ENCODE data around the gene CCDC12.

Gene CCDC12

GRCh38 chr3:46910166-46910760, 66.3 kb downstream of the CCDC12 start:
- Histone ChIP-seq H3K79me2 (ENCODE audit: insufficient read depth, low read length) (no peaks in the 10 kb centered on the region), H3K27me3 (ENCODE audit: low read length) (no peaks in the 10 kb centered on the region), H3K27ac (ENCODE audit: low read depth, low read length) (no peak overlapping the region), H3K4me3 (ENCODE audit: insufficient read depth, low read length, poor library complexity, severe bottlenecking) (no peak overlapping the region), H3K9me3 (ENCODE audit: insufficient read depth, low read length) (no peaks in the 10 kb centered on the region), H3K4me2 (ENCODE audit: low read depth, low read length, poor library complexity, severe bottlenecking) (no peak overlapping the region), H3K9ac (ENCODE audit: low read length) (no peak overlapping the region), H4K20me1 (ENCODE audit: low read depth, low read length) (no peaks in the 10 kb centered on the region), H2AFZ (ENCODE audit: low read depth, low read length, severe bottlenecking) (no peak overlapping the region), H3K36me3 (ENCODE audit: low read length) (no peaks in the 10 kb centered on the region), H3F3A (ENCODE audit: insufficient read depth) (peaks cover 19% of the 10 kb centered on the region), H3K9me2 (replicated peaks; ENCODE audit: insufficient read depth, low read length) (no peaks in the 10 kb centered on the region)
- TF ChIP-seq EZH2phosphoT487 (conservative IDR thresholded peaks at IDR 0.05; ENCODE audit: low read length) = no peak
- TF ChIP-seq, protein P1, sequence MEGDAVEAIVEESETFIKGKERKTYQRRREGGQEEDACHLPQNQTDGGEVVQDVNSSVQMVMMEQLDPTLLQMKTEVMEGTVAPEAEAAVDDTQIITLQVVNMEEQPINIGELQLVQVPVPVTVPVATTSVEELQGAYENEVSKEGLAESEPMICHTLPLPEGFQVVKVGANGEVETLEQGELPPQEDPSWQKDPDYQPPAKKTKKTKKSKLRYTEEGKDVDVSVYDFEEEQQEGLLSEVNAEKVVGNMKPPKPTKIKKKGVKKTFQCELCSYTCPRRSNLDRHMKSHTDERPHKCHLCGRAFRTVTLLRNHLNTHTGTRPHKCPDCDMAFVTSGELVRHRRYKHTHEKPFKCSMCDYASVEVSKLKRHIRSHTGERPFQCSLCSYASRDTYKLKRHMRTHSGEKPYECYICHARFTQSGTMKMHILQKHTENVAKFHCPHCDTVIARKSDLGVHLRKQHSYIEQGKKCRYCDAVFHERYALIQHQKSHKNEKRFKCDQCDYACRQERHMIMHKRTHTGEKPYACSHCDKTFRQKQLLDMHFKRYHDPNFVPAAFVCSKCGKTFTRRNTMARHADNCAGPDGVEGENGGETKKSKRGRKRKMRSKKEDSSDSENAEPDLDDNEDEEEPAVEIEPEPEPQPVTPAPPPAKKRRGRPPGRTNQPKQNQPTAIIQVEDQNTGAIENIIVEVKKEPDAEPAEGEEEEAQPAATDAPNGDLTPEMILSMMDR (IDR thresholded peaks at IDR 0.05; ENCODE audit: insufficient read depth, low read length, poor library complexity, severe bottlenecking) = no peak

- Histone ChIP-seq H3K27me3 (ENCODE audit: low read length) (no peaks in the 10 kb centered on the region), H4K20me1 (ENCODE audit: low read depth, low read length) (no peaks in the 10 kb centered on the region), H3K36me3 (ENCODE audit: low read length) (no peaks in the 10 kb centered on the region), H3K27ac (ENCODE audit: low read depth, low read length) (no peak overlapping the region), H3K4me2 (ENCODE audit: low read depth, low read length, poor library complexity, severe bottlenecking) (no peak overlapping the region), H3K9me2 (replicated peaks; ENCODE audit: insufficient read depth, low read length) (no peaks in the 10 kb centered on the region), H3K9ac (ENCODE audit: low read length) (no peak overlapping the region), H3F3A (ENCODE audit: insufficient read depth) (peaks cover 19% of the 10 kb centered on the region), H3K79me2 (ENCODE audit: insufficient read depth, low read length) (no peaks in the 10 kb centered on the region), H2AFZ (ENCODE audit: low read depth, low read length, severe bottlenecking) (no peak overlapping the region), H3K9me3 (ENCODE audit: insufficient read depth, low read length) (no peaks in the 10 kb centered on the region), H3K4me3 (ENCODE audit: insufficient read depth, low read length, poor library complexity, severe bottlenecking) (no peak overlapping the region)
- TF ChIP-seq EZH2phosphoT487 (conservative IDR thresholded peaks at IDR 0.05; ENCODE audit: low read length) = no peak
- TF ChIP-seq, protein P1 (IDR thresholded peaks at IDR 0.05; ENCODE audit: insufficient read depth, low read length, poor library complexity, severe bottlenecking) = peak; percentile 73
Measured at GRCh38 chr3:46909535-46910161, 66.9 kb downstream of the CCDC12 start.

GRCh38 chr3:46908986-46909534, 67.5 kb downstream of the CCDC12 start:
- H3K36me3 ChIP-seq (ENCODE audit: low read length) = no peaks in the 10 kb centered on the region
- H2AFZ ChIP-seq (ENCODE audit: low read depth, low read length, severe bottlenecking) = no peak overlapping the region
- no peak overlapping the region for H3K4me2 ChIP-seq (ENCODE audit: low read depth, low read length, poor library complexity, severe bottlenecking)
- TF ChIP-seq, protein P1 (IDR thresholded peaks at IDR 0.05; ENCODE audit: insufficient read depth, low read length, poor library complexity, severe bottlenecking) = no peak
- no peak for TF ChIP-seq EZH2phosphoT487 (conservative IDR thresholded peaks at IDR 0.05; ENCODE audit: low read length)
- H3K79me2 ChIP-seq (ENCODE audit: insufficient read depth, low read length) = no peaks in the 10 kb centered on the region
- H3K4me3 ChIP-seq (ENCODE audit: insufficient read depth, low read length, poor library complexity, severe bottlenecking) = no peak overlapping the region
- H3K9me2 ChIP-seq (replicated peaks; ENCODE audit: insufficient read depth, low read length) = no peaks in the 10 kb centered on the region
- peaks cover 19% of the 10 kb centered on the region for H3F3A ChIP-seq (ENCODE audit: insufficient read depth)
- no peak overlapping the region for H3K9ac ChIP-seq (ENCODE audit: low read length)
- H3K27ac ChIP-seq (ENCODE audit: low read depth, low read length) = no peak overlapping the region
- no peaks in the 10 kb centered on the region for H3K9me3 ChIP-seq (ENCODE audit: insufficient read depth, low read length)
- H3K27me3 ChIP-seq (ENCODE audit: low read length) = no peaks in the 10 kb centered on the region
- no peaks in the 10 kb centered on the region for H4K20me1 ChIP-seq (ENCODE audit: low read depth, low read length)

Measured in SU-DHL-6 (cell line).